Measurements from ENCODE around the gene POLR3E. TPM values are rescaled to one million over a fixed set of nuclear protein-coding genes. Genes with fewer than 3 reads are reported as not detected.

POLR3E gene
- total RNA-seq, 1 donor from 2014 or later, result 26.7 TPM

- TF ChIP-seq CTCF (IDR thresholded peaks at IDR 0.05), result no peak
- Mint-ChIP-seq H3K27me3 (ENCODE audit: low read depth) (no peaks in the 10 kb centered on the region), H3K27ac (ENCODE audit: unreplicated experiment) (no peak overlapping the region), H3K9me3 (ENCODE audit: low read depth) (peaks cover 5% of the 10 kb centered on the region), H3K36me3 (ENCODE audit: low read depth) (peaks cover 57% of the 10 kb centered on the region), H3K4me1 (ENCODE audit: low read depth) (no peaks in the 10 kb centered on the region), H3K4me3 (ENCODE audit: unreplicated experiment) (no peak overlapping the region)
- no peak for DNase-seq (ENCODE audit: low spot score)
Observed at GRCh38 chr16:22257440-22257839, 39.8 kb upstream of the POLR3E start.

GRCh38 chr16:22260490-22260889 is 36.7 kb upstream of the POLR3E start:
- Mint-ChIP-seq H3K4me3 (ENCODE audit: unreplicated experiment) (no peak overlapping the region), H3K27me3 (ENCODE audit: low read depth) (no peaks in the 10 kb centered on the region), H3K27ac (ENCODE audit: unreplicated experiment) (no peak overlapping the region), H3K36me3 (ENCODE audit: low read depth) (peaks cover 41% of the 10 kb centered on the region), H3K4me1 (ENCODE audit: low read depth) (no peaks in the 10 kb centered on the region), H3K9me3 (ENCODE audit: low read depth) (no peaks in the 10 kb centered on the region)
- no peak for DNase-seq (ENCODE audit: low spot score)
- no peak for TF ChIP-seq CTCF (IDR thresholded peaks at IDR 0.05)

- H3K36me3 Mint-ChIP-seq (ENCODE audit: low read depth), result peaks cover 39% of the 10 kb centered on the region
- no peak overlapping the region for H3K4me3 Mint-ChIP-seq (ENCODE audit: unreplicated experiment)
- H3K27me3 Mint-ChIP-seq (ENCODE audit: low read depth), result no peaks in the 10 kb centered on the region
- no peaks in the 10 kb centered on the region for H3K4me1 Mint-ChIP-seq (ENCODE audit: low read depth)
- no peak for DNase-seq (ENCODE audit: low spot score)
- no peak overlapping the region for H3K27ac Mint-ChIP-seq (ENCODE audit: unreplicated experiment)
- H3K9me3 Mint-ChIP-seq (ENCODE audit: low read depth), result no peaks in the 10 kb centered on the region
- TF ChIP-seq CTCF (IDR thresholded peaks at IDR 0.05), result no peak
Observed at GRCh38 chr16:22262460-22262859, 34.7 kb upstream of the POLR3E start.

GRCh38 chr16:22264786-22265185 is 32.4 kb upstream of the POLR3E start:
- Mint-ChIP-seq H3K9me3 (ENCODE audit: low read depth) (no peaks in the 10 kb centered on the region), H3K27me3 (ENCODE audit: low read depth) (no peaks in the 10 kb centered on the region)
- DNase-seq (ENCODE audit: low spot score), result no peak

GRCh38 chr16:22265351-22265750 is 31.9 kb upstream of the POLR3E start:
- Mint-ChIP-seq H3K4me3 (ENCODE audit: unreplicated experiment) (no peak overlapping the region), H3K4me1 (ENCODE audit: low read depth) (peaks cover under 1% of the 10 kb centered on the region)

More at GRCh38 chr16:22264786-22265185, 32.4 kb upstream of the POLR3E start:
- no peak for TF ChIP-seq CTCF (IDR thresholded peaks at IDR 0.05)
- Mint-ChIP-seq H3K36me3 (ENCODE audit: low read depth) (peaks cover 26% of the 10 kb centered on the region), H3K27ac (ENCODE audit: unreplicated experiment) (no peak overlapping the region), H3K4me1 (ENCODE audit: low read depth) (no peaks in the 10 kb centered on the region), H3K4me3 (ENCODE audit: unreplicated experiment) (no peak overlapping the region)

More at GRCh38 chr16:22265351-22265750, 31.9 kb upstream of the POLR3E start:
- no peak for DNase-seq (ENCODE audit: low spot score)
- no peaks in the 10 kb centered on the region for H3K27me3 Mint-ChIP-seq (ENCODE audit: low read depth)
- H3K27ac Mint-ChIP-seq (ENCODE audit: unreplicated experiment), result no peak overlapping the region
- H3K9me3 Mint-ChIP-seq (ENCODE audit: low read depth), result no peaks in the 10 kb centered on the region
- no peak for TF ChIP-seq CTCF (IDR thresholded peaks at IDR 0.05)
- peaks cover 24% of the 10 kb centered on the region for H3K36me3 Mint-ChIP-seq (ENCODE audit: low read depth)

All from chondrocyte (in vitro differentiated cells).